NCI-H1436 treated with DMSO at 0.1 percent for 48 hours (cell line): ENCODE results near the gene XPNPEP3.

Experiments used
- DNase-seq: peaks from one replicate; lab custom pipeline; 2025; lab: John Stamatoyannopoulos, UW

XPNPEP3 gene

DNA sequence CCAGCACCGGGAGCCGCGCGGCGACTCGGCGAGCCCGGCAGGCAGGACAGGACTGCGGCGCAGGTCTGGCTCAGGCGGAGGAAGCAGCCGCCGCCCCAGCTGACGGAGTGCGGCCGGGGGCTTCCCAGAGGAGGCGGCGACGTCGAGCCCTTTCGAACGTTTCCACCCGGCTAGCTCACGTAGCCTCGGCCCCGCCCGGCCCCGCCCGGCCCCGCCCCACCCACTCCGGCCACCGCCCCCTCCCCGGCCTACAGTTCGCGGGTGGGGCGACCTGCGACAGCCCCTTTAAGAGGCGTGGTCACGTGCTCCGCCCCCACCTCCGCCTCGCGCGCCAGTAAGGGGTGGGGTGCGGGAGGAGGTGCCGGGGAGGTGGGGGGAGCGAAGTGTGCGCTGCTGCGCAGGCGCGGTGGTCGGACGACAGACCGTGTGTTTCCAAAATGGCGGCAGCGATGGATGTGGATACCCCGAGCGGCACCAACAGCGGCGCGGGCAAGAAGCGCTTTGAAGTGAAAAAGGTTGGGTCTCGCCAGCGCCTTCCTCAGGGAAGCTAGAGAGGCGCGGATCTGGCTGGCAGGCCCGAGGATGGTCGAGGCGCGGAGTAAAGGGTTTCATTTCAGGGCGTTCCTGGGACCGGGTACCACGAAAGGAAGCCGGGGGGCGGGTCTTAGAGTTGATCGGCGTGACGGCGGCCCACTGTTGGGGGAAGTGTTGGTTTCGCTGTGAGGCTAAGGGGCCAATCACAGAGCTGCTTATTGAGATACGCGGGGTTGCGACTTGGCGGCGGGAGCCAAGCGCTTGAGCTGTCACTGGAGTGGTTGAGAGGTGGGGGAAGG, 94.2 kb downstream of the XPNPEP3 start, which contains the start of gene RBX1:
TSS of gene RBX1 (plus strand) at position 417 of the 833 bp plus-strand sequence. CDS start at position 438, 21 bp downstream.
- DNase-seq = peak; percentile 89

DNA sequence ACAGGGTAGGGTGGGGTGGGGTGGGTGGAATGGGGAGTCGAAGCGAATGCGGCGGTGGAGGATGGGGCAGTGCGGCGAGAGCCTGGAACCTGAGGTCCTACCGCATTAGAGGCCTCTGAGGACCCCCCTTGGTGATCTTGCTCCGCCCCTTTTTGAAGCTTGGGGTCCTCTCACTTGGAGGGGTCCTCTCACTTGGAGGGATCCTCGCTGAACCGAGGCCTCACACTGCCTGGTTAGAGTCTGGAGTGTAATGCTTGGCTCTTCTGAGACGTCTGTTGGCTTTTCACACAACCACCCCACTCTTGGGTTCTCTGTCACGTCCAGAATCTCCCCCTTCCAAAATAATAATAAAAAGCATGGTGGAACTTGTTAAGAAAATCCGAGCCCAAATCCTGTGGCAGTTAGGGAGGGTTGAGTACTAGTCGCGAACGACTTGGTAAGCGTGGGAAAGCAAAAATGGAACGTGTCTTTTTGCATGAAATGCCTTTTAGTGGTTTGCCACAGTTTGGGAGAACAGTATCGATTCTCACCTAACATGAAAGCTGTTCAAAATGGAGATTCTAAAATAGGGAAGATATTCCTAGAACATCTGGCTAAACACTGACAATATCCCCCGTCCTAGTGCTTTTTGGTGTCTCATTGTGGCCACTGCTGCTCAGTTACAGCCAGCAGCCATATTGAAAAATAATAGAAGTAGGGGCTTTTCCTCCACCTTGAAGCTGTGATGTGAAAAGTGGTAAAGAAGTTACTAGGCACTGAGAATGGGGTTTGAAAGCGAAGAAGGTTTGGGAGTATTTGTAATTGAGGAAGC, 95.1 kb downstream of the XPNPEP3 start:
- DNase-seq = no peak

DNA sequence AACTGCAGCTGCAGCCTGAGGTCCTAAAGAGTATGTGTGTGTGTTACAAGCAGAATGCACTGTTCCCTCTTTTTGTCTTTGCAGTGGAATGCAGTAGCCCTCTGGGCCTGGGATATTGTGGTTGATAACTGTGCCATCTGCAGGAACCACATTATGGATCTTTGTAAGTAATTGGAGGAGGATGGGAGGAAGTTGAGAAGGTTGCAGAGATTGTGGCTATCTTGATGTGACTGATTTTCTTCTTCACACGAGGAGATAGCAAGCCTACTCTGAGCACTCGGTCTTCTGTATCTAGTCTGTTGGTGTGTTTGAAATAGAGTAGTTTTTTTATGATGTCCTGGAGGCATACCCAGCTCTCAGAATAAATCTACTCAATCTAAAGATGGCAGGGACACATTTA, 96.5 kb downstream of the XPNPEP3 start:
- DNase-seq = no peak

DNA sequence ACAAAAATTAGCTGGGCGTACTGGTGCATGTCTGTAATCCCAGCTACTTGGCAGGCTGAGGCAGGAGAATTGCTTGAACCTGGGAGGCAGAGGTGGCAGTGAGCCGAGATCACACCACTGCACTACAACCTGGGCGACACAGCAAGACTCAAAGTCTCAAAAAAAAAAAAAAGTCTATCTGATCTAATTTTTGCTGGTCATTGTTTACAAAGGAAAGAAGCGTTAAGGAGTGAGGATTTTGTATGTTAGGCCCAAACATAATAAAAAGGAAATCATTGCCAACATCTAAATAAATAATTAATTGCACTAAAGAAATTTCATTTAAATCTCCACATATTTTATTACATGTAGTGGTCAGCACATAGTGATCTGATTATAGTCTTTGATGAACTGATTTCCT, 97.2 kb downstream of the XPNPEP3 start:
- no peak for DNase-seq

DNA sequence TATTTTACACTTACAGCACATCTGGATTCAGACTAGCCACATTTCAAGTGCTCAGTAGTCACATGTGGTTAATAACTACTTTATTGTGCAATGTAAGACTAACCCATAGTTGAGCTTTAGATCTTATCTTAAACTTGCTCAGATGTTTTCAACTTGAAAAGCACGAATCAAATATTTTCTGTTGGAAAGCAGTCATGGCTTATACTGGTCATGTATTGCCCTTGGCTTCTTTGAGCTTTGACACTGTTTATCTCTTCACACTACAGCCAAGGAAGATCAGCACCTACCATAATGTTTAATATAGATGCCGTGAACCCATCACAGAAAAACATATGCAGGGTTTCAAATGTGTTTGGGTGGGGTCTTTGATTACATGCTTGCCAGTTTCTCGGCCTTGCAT, 98.6 kb downstream of the XPNPEP3 start:
- no peak for DNase-seq

DNA sequence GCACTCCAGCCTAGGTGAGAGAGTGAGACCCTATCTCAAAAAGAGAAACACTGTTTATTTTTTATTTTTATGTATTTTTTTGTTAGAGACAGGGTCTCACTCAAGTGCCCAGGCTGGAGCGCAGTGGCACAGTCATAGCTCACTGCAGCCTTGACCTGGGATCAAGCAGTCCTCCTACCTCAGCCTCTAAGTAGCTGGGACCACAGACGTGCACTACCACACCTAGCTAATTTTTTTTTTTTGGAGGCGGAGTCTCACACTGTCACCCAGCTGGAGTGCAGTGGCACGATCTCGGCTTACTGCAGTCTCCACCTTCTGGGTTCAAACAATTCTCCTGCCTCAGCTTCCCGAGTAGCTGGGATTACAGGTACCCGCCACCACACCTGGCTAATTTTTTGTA, 100.7 kb downstream of the XPNPEP3 start:
- no peak for DNase-seq

DNA sequence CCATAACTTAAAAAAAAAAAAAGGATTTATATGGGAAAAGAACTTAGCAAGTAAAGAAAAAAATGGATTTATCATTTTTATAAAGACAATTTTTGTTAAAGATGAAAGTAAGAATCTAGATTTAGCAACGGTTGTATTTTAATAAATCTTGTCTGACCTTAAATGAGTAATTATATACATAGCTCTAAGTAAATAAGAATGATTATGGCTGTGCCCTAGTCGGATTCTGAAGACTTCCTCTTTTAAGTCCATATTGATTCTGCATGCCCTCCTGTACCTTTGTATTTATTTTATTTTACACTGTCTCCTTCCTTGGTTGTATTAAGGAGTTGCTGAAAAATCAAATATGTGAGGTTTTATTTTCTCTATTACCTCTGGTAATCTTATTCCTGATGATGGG, 101.4 kb downstream of the XPNPEP3 start:
- DNase-seq = no peak

DNA sequence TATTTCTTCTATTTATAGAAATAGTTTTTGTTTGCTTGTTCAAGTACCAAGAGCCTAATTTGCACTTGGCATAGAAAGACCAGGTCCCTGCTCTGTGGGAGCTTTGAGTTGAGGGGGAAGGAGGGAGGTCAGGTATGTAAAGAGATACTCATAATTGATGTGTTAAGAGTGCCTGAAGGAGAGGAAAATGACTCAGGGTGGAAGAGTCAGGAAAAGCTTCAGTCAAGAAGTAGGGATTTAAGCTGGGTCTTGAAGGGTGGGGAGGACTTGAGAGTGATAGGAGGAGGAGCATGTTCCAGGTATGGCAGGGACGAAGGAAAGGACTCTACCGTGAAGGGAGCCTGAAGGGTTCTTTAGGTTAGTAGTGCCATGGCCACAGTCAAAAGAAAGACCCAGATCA, 103.2 kb downstream of the XPNPEP3 start:
- no peak for DNase-seq

DNA sequence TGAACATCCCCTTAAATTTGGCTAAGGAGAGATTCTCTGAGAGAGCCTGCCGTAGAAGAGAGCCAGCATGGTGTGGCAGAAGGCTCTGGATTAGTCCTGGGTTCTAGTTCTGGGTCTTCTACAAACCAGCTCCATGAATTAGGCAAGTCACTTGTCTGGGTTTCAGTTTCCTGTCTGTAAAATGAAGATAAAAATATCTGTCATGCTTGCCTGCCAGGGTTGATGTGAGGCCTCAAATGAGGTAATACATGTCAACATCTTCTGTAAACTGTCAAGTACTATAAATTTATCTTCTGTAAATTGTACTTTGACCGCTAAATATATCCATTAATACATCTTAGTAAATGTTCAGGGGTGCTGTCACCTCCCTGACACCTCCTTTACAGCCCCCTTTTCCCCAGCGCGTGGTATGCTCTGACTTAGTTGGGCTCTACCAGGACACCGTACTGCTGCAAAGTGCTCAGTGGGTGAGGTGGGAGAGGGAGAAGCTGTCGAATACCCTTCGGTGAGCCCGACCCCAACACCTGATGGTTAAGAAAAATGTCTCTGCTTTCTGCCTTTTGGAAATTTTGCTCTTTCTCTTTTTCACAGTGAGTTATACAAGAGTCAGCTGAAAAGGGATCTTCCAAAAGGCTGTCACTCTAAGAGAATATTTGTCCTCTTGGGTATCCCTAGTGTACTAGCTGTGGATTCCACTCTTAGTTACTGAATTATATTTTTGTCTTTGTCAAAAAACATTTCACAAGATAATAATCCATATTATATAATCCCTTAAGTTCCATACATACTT, 109.2 kb downstream of the XPNPEP3 start:
- DNase-seq = no peak

DNA sequence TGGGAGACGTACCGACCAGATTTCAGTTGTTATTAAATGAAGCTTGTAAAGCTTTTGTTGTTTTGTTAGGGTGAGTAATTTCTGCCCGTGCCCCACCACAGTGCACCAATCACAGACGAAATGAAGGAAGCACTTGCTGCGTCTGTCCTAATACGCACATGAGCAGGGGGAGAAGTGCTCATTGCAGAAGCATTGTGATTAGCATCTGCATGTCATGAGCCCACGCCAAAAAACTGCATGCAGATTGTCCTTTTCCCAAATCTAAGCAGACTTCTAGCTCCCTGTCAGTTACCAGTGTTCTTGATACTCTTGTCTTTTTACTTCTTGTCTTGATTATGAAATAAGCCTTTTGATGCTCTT, 109.8 kb downstream of the XPNPEP3 start:
- no peak for DNase-seq

DNA sequence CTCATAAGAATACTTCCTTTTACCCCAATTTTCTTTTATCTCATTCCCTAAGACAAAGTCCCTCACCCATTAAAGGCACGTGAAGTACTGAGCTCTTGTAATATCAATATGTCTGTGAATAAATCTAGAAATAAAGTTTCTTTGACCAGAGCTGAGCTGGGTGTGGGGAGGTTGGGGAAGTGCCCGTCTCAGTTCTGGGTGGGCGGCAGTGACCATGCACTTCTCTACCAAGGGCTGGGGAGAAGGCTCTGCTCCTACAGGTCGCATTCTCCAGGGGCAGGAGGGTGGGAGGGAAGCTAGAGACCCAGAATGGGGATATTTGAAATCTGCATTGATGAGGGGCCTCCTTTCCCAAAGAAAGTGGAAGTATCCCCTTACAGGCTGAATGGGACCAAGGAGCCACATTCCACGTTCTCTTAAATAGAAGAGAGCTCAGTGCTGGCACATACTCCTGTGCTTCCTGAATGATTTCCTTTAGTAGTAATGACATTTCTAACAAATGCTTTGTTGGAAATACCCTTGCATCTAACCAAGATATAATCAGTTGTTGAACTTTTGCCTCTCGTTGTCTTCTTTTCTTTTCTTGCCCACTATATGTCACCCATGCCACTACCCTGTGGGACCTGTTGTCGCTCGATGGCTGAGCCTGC, 110.3 kb downstream of the XPNPEP3 start:
- DNase-seq = no peak

DNA sequence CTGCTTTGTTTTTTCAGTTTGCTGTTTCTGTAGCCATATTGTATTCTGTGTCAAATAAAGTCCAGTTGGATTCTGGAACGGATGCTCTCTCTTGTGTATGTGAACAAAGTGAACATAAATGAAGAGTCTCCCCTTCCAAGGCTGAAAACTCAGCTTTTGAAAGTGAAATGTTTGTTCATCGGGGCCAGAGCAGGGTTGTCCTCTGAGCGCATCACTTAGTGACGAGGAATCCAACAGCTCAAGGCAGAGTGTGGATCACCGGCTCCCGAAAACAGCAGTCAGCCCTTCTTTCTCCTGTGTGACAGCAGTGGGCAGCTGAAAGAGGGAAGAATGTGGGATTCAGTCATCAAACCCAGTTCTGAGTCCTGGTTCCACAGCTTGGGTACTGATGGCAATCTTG, 115.6 kb downstream of the XPNPEP3 start:
- no peak for DNase-seq

DNA sequence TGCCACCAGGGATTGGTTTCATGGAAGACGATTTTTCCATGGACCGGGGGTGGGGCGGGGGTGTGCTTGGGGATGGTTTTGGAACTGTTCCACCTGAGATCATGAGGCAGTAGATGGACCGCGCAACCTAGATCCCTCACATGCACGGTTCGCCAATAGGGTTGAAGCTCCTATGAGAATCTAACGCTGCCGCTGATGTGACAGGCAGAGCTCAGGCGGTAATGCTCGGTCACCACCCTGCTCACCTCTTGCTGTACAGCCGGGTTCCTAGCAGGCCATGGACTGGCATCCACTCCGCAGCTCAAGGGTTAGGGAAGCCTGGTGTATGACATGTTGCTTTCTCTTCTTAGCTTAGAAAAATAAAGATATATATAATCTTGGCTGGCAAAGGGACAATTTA, 116.2 kb downstream of the XPNPEP3 start:
- DNase-seq = no peak

DNA sequence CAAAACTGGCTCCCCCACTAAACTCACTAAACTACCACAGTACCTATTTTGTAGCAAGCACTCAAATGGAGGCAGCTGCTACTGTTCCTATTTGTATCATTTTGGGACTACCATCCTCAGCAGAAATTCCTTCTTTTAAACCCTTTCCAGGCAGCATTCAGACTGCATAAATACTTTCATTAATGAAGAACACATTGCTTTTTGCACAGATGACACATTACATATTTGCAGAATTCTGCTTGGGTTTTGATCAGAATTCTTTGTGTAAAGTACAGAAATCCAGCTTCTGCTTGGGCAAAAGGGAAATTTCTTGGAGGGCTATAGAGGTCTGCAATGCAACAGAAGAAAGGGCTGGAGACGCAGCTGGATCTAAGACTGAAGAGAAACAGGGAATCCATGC, 118.4 kb downstream of the XPNPEP3 start:
- no peak for DNase-seq

DNA sequence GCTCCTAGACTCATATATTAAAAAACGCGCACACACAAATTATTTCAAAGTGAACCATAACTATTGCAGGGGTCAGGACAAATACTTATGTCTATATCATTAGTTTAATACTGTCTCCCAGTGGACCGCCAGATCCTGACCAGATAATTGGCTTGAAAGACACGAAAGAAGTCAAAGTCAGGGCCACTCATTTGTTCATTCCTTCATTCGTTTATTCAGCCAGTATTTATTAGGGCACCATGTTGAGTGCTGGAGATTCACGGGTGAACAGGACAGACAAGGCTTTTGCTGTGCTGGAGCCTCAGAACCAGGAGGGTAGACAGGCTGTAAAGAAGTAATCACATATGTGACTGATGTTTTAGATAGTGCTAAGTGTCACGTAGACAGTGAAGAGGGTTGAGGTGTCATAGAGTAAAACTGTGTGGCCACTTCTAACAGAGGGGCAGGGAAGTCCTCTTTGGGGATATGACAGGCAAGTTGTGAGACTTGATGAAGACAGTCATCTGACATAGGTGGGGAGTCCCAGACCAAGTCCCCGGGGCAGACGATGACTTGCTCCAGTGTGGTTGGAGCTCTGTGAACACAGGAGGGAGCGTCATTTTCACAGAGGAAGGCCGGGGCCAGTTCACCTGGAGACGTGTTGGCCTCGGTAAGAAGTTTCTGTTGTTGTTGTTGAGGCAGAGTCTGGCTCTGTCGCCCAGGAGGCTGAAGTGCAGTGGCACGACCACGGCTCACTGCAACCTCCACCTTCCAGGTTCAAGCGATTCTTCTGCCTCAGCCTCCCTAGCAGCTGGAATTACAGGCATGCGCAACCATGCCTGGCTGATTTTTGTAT, 120.1 kb downstream of the XPNPEP3 start:
- DNase-seq = no peak

DNA sequence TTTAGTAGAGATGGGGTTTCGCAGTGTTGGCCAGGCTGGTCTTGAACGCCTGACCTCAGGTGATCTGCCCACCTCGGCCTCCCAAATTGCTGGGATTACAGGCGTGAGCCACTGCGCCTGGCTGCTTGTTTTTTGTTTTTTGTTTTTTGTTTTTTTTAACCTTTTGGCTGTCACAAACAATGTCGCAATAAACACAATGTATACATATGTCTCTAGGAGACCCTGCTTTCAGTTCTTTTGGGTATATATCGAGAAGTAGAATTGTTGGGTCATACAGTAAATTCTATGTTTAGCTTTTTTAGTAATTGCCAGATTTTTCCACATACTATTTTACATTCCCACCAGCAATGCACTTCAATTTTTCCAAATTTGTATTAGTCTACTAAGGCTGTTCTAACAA, 122.2 kb downstream of the XPNPEP3 start:
- no peak for DNase-seq

DNA sequence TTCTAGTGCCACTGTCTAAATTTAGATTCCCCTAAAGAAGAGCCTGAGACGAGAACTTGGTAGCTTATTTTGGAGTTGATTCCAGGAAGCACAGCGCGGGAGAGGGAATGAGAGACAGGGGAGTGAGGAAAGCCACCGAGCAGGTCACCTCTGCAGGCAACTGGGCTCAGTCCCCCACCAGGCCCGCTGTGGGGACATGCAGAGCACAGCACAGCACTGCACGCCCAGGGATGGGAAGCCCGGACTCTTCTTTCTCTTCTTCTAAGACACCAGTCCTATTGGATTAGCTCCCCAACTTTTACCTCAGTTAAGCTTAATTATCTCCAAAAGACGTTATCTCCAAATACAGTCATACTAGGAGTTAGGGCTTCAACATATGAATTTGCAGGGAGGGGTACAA, 122.9 kb downstream of the XPNPEP3 start:
- DNase-seq = no peak
